HUDEP-2 (cell line): Measurements from ENCODE around the gene MANF.

ENCODE experiments used
- DNase-seq, 76 experiments: peaks; one replicate each; lab custom pipeline; 2025; ENCODE audit not compliant: unreplicated experiment in 76 of 76; lab: John Stamatoyannopoulos, UW

MANF gene

GRCh38 chr3:51388286-51389029 lies 3.4 kb downstream of the MANF start:
- peak in 9 of 76 experiments; percentile 8 to 28 (median 17) for DNase-seq

DNA sequence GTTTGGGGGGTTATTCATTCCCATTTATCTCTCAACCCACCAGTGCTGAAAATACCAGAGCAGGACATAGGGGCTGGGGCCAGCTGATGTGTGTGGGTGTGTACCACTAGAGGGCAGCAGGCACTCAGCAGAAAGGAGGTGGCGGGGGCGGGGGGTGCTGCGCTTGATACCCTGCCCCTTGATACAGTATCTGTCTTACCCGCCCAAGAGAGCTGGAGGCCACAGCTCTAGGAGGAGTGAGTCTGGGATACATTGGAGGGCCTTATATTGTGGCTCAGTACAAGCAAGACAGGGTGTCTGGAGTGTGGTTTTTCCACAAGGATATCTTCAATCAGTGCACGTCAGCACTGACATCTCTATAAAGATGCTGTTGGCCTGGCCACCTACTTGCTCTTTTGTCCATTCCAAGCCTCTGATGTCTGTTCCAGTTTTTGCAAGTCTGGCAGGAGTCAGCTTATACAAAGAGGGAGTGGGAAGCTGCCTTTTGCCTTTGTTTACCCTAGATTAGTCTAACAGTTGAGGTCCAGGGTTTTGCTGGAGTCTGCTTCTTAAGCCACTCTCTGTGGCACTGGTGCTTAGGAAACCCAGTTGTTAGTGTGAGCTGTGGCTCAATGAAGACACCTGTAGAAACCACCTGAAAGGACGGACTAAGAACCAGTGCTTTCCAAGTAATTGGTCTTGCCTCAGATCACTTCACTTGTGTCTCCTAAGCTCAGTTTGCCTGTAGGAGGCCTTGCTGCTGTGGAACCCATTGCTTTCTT lies 4.5 kb downstream of the MANF start:
- DNase-seq, result peak in 40 of 76 experiments; percentile 9 to 53 (median 30)

- peak in 1 of 76 experiments; percentile 58 for DNase-seq
These were observed 5.4 kb downstream of the MANF start for GRCh38 chr3:51390246-51391074.

DNA sequence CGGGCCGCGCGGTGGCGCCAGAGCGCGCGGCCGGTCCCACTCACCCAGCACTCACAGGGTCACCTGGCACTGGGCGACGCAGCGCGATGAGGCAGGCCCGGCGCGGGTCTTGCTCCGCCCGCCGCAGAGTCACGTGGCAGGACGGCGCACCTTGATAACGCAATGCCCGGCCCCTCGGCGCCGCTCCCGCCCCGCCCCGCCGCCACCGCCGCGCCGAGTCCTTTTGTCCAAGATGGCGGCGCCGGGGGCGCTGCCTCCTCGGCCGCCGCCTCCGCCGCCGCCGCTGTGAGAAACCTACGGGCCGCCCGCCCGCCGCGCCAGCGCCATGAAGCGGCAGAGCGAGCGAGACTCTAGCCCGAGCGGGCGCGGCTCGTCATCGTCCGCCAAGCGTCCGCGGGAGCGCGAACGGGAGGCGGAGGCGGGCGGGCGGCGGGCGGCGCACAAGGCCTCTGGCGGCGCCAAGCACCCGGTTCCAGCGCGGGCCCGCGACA lies 6.0 kb downstream of the MANF start, which contains the start of gene RBM15B:
TSS of gene RBM15B (plus strand) at position 211 of the 491 bp plus-strand sequence. CDS start at position 326, 115 bp downstream.
- DNase-seq, result peak in 75 of 76 experiments; percentile 30 to 98 (median 93)

DNA sequence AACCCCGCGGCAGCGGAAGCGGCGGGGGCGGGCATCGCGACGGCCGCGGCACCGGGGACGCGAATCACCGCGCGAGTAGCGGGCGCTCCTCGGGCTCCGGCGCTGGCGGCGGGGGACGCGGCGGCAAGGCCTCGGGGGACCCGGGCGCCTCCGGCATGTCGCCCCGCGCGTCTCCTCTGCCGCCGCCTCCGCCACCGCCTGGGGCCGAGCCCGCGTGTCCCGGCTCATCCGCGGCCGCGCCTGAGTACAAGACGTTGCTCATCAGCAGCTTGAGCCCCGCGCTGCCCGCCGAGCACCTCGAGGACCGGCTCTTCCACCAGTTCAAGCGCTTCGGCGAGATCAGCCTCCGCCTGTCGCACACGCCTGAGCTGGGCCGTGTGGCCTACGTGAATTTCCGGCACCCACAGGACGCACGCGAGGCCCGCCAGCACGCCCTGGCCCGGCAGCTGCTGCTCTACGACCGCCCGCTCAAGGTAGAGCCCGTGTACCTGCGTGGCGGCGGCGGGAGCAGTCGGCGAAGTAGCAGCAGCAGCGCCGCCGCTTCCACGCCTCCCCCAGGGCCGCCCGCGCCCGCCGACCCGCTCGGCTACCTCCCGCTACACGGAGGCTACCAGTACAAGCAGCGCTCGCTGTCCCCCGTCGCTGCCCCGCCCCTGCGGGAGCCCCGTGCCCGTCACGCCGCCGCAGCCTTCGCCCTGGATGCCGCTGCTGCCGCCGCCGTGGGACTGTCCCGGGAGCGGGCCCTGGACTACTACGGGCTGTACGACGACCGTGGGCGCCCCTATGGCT lies 6.7 kb downstream of the MANF start:
- peak in 9 of 76 experiments; percentile 4 to 38 (median 19) for DNase-seq

- DNase-seq, result no peak
These were observed 7.5 kb downstream of the MANF start for GRCh38 chr3:51392355-51393133.

GRCh38 chr3:51393134-51393495 lies 8.0 kb downstream of the MANF start:
- DNase-seq, result no peak

DNA sequence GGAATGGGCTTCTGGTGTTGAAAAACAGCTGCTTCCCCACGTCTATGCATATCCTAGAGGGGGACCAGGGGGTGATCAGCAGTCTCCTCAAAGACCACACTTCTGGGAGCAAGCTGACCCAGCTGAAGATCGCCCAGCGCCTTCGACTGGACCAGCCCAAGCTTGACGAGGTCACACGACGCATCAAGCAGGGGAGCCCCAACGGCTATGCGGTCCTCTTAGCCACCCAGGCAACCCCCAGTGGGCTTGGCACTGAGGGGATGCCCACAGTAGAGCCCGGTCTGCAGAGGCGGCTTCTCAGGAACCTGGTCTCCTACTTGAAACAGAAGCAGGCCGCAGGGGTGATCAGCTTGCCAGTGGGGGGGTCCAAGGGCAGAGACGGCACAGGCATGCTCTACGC lies 8.5 kb downstream of the MANF start:
- DNase-seq, result no peak

GRCh38 chr3:51394541-51394940 lies 9.4 kb downstream of the MANF start:
- no peak for DNase-seq

DNA sequence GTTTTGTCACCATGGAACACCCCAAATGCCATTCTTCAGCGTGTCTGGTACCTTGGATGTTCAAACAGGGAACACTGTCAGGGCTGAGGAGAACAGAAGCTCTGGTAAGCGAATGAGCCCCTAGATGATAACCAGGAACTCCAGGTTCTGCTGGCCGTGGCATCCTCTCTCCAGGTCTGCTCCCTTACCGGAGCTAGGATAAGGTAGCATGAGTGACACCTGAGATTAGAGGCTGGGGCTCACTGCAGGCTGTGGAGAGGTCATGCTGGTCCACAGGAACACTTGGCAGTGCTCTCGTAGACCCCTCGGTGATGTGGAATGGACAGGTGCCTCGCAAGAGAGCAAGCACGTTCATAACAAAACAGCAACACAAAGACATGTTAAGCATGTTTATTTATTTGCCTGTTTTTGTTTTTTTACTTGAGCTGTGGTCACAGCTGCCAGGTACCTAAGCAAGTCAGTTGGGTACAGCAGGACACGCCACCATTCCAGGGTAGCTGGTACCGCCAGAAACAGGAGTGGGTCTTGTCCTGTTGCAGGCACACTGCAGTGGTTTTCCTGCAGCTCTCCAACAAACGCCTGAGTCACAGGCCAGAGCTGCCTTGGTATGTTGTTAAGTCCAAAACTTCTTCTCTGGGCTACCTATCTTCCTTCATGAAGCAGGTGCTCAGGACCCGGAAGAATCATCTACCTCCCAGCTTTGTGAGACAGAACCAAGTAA lies 10.6 kb downstream of the MANF start:
- no peak for DNase-seq

- DNase-seq, result no peak
These were observed 11.3 kb downstream of the MANF start for GRCh38 chr3:51396401-51396800.

DNA sequence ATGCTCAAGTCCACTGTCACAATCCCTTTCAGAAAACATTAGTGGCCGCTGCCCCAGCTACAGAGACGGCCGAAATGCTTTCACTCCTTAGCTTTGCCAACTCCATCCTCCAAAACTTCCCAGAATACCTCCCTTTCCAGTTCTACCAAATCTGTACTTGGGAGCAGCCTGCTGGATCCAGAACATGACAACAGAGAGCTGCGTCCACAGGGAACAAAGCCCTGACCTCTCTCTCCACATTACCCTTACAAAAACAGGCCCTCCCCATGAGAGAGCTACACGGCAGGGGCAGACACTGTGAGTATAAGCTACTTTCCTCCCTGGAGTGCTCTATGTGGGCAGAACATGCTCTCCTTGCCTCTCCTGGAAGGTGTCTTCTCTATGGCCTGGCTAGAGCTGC lies 12.3 kb downstream of the MANF start:
- DNase-seq, result no peak

- no peak for DNase-seq
These were observed 13.7 kb downstream of the MANF start for GRCh38 chr3:51398595-51399310.

- DNase-seq, result peak in 1 of 76 experiments; percentile 12
These were observed 15.1 kb downstream of the MANF start for GRCh38 chr3:51400166-51400565.

- DNase-seq, result no peak
These were observed 16.6 kb downstream of the MANF start for GRCh38 chr3:51401735-51402134.

DNA sequence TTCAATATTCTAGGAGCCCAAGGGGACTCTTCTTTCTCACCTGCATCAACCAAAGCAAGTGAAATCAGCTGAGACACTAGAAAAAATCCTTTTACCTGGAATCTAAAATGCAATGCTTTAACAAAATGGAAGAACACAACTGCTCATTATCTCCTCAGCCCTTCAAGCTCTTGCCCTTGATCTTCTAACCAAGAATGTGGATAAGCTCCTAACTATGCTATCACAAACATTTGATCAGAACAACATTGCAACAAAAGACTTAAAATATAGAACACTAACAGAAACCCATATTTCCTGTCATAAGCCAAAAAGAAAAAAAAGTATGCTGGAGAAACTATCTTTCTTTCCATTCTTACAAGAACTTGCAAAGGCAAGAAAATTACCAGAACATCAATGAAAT lies 18.6 kb downstream of the MANF start:
- DNase-seq, result no peak

DNA sequence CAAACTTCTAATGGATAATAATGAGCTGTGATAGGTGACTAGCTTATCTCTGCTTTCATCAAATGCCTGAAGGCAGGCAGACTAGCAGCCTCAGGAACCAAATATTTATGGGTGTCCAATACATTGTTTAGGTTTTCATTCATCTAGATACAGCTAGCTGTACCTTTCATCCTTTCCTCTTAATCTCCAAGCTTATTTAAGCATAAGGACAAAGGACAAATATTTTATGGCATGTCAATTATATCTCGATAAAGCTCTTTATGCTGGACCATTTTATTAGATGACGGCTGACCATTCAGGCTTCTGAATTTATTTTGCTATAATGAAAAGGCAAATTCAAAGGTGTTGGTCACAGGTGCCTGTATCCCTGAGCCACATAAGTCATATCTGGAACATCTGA lies 22.9 kb downstream of the MANF start:
- DNase-seq, result no peak

DNA sequence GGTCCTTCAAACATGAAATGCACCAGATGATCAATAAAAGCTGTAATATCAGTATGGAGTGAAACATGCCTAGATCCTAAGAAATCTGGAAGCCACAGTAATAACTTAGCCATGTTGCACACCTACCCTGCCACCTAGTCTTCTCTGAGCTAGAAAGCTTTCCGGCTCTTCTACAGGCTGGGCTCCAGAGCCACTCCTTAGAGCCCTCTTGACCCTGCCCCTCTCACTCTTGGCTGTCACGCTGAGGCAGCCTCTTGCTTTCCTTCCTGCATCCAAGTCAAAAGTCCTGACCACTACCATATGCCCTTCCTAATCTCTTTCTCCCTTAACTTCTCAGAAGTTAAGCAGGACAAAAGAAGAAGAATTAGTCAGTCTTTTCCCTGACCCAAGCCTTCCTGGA lies 23.7 kb downstream of the MANF start:
- no peak for DNase-seq
